T-helper 9 cell (primary cell): ENCODE results near the gene PTPN18.
A peak's percentile ranks its signal among the peaks of the same experiment; 100 is the strongest.
"Not testable (repeated sequence)": the region's sequence is repeated elsewhere in the genome, so short reads cannot be mapped to it uniquely, and the experiment has no call there.

Source experiments
- DNase-seq: peaks from one replicate; pipeline ENCODE4 v3.0.0-alpha.2; 2020

Gene PTPN18

DNA sequence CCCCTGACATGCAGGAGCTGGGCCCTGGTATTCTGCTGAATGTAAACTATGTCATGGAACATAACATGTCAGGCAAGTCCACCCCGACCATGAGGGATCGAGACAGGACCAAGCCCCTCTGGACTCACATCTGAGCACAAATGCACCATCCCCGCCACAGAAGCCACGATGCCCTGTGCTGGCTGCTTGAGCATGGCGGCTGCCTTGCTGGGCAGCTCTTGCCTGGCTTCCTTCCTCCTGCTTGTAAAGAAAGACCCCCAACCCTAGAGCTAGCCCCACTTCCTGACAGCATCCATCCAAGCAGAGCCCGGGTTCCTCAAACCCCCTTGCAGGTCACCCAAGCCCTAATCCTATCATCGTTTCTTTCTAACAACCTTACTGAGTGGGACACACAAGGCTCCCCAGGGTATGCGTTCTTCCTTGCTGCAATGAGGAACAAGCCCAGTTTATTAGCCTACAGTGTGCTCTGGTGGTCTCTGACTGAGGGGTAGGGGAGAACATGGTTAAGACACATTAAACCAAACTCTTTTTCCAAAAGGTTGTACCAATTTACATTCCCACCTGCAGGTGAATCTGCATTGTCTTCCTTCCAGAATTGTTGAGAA lies 26.6 kb downstream of the PTPN18 start:
- DNase-seq = no peak

DNA sequence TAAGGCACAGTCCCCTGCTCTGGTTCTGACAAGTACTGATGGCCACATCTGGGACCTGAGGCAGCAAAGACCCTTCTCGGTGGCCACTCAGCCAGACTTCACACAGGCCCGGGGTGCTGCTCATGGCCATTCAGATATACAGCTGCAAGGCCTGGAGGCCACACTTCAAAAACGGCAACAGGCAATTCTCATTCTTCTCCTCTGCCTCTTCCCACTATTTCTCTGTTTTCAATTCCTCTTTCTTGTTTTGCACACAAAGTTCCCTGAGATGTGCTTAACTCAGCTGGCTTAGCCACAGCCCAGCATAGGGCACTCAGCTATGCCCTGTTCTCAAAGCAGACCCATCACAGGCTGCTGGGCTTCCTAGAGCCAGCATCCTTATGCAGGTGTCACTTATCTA lies 29.9 kb downstream of the PTPN18 start:
- DNase-seq = no peak

DNA sequence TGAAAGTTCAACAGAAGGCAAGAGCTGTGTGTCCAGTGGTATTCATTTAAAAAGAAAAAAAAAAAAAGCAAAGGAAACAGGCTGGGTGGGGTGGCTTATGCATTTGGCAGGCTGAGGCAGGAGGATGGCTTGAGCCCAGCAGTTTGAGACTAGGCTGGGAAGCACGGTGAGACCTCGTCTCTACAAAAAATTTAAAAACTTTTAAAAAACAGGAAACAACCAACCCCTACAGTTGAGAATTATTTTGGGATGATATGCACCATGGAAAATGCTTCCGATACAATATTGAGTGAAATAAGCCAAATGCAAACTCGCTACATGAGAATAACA lies 31.2 kb downstream of the PTPN18 start:
- no peak for DNase-seq

DNA sequence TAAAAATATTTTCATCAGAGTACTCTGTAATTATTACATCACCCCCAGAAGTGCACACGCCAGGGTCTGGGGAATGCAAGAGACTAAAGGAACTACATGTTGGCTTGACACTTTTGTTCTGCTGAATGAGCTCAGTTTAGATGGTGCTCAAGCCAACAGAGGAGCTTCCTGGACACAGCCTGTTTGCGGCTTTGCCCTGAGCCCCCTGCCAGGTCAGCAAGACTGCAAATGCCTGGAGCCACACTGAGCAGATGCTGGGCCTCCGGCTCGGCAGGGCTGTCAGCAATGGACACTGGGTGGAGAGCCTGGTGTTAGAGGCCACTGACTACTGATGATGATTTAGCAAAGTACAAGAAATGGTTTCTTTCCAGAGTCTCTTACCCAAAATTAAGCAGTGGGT lies 31.9 kb downstream of the PTPN18 start:
- DNase-seq = no peak

DNA sequence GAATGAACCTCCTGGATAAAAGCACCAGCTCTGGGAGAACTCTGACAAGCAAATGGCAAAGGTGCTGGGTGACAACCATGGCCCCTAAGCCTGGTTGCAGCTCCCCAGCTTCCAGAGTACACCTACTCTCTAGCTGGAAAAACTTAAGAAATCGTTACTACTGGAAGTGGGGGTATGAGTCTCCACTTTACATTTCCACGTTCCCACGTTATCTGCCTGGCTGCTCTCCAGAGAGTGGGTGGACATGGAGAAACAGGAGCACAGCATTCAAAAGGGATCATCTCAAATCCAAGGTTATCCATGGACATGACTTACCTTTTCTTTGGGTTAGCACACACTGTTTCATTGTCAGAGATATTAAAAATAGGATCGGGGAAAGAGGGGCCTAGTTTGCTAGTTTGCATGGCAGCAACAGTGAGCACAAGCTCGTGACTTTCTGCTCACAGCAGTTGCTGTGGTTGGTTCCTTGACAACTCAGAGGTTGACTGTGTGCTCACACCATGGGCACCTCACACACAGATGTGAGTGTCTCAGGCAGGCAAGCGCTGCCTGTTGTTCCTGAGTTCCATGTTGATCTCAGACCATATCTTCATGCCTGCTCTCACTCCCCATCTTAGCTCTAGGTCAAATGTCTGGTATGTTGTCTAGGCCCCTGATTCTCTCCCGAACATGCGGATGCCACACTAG lies 32.5 kb downstream of the PTPN18 start:
- no peak for DNase-seq

DNA sequence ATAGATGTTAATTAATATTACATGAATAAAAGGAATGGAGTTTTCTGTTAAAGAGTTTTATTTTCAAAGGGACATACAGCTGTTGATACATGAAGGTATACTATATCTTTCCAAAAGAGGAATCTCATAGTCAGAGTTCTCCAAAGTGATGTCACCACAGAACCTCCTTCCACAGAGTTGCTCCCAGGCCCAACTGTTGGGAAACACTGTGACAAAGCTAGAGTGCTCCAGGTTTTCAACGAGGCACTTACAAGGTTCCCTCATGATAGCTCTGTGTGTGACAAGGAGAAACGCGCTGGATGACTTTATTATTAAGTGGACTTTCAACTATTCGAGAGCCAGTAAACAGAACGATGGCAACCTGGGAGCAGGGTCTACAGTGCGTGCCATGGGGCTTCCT lies 33.5 kb downstream of the PTPN18 start:
- DNase-seq = no peak

DNA sequence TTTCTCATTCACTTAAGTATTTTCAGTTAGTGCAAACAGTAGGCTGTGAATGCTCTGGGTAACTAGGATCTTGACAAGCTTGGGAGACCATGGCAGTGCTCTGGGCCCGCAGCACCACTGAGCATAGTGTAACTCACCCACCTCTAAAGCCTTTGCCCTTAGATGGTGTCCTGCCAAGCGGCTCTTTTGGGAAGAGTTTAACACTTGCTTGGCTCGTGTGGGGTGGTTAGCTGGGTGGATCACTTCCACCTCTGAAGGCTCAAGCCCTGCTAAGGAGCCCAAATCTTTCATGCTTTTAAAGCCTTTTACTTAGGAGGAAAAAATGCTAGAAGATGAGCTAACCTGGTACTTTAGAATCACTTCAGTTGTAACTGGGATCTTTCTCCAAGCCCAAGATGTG lies 33.9 kb downstream of the PTPN18 start:
- no peak for DNase-seq

DNA sequence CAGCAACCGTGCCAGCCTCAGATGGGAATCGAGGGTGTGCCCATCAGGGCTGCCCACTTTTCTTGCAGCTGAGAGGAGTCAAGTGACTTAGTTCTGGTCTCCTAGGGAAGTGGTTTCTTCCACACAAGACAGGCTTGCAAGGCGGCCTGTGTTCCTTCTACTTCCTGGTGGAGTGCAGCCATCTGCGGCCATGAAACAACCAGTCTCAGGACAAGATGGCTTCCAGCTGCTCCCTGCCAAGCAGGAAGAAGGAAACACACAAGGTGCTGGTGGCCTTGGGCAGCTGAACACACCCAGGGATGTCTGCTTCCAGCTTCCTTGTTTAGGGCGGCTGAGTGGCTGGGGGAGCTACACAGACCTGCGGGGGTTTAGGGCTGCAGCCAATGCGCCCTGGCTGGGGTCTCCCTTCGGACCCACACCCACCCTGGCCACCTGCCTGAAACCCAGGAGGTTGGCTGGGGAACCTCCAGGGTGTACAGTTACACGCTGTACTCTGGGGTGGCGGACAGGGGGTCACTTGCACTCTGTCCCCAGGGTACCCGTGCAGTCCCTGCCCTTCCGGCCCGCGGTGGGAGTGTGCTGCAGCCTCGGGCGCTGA lies 34.7 kb downstream of the PTPN18 start:
- no peak for DNase-seq

DNA sequence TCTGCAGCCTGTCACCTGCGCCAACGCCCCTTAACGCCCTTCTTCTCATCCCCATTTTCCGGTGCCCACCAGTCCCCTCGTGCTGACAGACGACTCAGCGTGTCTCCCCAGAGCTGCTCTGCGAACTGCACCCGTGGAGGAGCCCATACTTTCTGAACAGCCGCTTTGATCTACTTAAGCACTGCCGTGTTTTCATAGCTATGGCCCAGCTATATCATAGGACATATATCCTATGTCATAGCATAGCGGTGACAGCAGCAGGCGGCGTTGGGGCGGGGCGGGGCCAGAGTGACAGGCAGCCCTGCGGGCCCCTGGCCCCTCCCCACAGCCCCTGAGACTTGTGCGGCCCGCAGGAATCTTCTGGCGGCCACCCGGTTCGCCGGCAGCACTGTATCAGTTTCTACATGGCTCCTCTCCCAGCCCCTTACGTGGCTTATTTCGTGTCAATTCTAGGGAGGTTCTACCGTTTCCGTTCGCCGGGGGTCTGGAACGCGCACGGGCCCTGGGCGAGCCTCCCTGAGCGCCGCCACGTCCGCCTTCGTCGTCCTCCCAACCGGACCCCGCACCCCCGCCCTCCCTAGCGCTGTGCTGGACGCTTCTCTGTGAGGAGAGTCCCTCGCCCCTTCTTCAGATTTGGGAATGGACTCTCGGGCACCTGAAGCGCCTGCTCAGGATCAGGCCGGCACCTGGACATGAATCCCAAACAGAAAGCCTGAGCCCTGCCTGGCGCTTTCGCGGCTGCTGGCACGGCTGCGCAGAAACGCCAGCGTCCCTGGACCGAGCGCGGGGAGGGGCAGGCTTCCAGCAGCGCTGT lies 35.4 kb downstream of the PTPN18 start:
- peak; percentile 40 for DNase-seq

DNA sequence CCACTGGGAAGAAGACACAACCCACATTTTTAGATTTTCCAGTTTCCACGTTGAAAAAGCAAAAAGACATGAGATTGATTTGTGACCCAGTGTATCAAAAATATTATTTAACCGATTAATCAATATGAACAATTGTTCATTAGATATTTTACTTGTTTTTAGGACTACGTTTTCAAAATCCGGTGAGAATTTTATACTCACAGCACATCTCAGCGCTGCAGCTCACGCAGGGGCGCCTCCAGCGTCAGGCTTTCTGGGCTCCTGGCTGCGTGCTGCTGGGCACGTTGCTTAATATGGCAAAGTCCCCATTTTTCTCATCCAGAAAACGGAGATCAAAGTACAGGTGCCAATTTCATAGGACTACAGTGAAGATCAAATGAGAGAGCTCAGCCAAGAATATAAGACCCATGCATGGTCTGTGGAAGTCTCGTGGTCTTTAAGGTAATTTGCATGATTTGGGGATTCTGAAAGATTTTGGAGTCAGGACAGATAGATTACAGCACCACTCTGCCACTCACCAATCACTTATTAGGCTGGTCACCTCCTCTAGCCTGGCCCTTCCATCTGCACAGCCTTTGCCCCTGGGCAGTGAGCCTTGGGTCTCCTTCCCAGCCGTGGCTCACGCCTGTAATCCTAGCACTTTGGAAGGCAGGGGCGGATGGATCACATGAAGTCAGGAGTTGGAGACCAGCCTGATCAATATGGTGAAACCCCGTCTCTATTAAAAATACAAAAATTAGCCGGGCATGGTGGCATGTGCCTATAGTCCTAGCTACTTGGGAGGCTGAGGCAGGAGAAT lies 36.2 kb downstream of the PTPN18 start:
- no peak for DNase-seq

DNA sequence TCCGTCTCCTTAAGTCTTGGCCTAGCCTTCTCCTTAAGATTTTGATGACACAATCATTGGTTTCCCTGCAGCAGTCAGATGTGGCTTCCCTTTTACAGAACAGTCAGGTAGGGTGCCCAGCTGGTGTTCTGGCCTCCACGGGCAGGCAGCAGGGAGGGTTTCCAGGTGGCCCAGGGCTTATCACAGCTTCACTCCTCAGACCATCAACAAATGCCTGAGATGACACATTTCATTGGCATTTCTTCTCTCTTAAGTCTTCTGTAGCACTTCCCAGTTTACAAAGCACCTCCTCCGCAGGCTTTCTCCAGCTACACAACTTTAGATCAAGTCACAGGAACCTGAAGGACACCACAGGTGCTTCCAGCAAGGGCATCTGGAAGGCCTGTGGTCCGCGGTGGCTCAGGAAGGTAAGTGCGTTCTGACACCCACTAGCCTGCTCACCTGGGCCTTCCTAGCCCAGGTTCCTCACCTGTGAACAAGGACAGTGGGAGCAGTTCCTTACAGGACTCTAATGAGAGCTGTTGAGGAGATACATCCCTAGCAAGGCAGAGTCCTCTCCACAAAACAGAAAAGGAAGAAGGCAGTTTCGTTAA lies 37.6 kb downstream of the PTPN18 start:
- no peak for DNase-seq

DNA sequence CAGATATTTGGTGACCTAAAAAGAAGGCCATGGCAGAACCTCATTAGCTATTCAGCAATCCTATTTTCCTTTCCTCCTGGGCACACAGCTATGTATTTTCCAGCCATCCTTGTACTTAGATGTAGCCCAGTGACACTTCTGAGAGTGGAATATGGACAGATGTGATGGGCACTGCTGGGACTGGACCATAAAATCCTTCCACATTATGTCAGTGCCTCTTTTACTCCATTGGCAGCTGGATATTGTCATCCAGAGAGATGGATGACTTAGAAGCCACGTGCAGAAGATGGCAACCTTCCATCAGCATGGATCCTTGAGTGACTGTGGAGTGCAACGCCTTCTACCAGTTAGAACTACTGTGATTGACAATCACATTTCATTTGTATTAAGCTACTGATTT lies 50.4 kb downstream of the PTPN18 start:
- DNase-seq = not testable (repeated sequence)

DNA sequence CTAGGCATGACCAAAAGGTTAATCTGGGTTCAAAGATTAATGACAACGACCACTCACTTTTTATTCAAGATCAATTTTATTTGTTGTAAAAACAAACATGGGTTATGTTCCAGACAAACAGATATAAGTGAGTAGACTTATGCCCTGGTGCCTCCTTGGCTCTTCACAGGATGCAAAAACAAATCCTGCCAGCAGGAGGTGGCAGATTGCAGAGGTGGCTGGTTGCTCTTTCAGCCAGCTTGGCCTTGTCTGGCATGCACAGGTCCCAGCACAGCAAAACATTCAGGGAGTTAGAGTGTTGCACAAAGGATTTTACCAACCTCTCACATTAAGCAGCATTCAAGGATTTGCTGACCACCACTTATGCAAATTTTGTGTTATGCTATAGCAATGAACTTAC lies 60.8 kb downstream of the PTPN18 start:
- not testable (repeated sequence) for DNase-seq

DNA sequence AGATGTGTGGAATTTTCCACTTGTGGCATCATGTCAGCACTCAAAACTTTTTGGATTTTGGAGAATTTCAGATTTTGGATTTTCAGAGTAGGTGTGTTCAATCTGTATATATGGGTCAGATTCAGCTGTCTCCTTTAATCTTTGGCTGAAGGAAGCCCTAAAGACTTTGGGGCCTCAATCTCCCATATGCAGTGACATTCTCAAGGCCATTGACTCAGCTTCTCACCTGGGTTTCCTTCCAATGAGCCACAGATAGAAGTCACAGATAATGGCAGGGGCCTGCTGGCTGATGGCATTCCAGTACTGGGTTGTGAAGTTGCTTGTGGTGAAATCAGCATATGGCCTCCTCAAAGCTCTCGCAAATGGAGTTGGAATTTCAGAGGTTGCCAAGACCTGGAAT lies 63.0 kb downstream of the PTPN18 start:
- DNase-seq = not testable (repeated sequence)
